Measurements from ENCODE around the gene QPCTL.

The QPCTL gene

GRCh38 chr19:45692187-45693105, at the start of gene QPCTL:
Gene QPCTL (plus strand): TSS chr19:45692666. CDS start chr19:45692704, 38 bp downstream.
- peak; percentile 99 for DNase-seq

- peak; percentile 70 for DNase-seq
Observed at GRCh38 chr19:45643024-45643926, 49.2 kb upstream of the QPCTL start.

GRCh38 chr19:45643927-45644771, 48.3 kb upstream of the QPCTL start:
- DNase-seq, result no peak

GRCh38 chr19:45645068-45645630, 47.3 kb upstream of the QPCTL start:
- DNase-seq, result no peak

GRCh38 chr19:45645631-45646344, 46.7 kb upstream of the QPCTL start:
- no peak for DNase-seq

GRCh38 chr19:45646345-45646698, 46.1 kb upstream of the QPCTL start:
- DNase-seq, result no peak

- DNase-seq, result no peak
Observed at GRCh38 chr19:45650722-45651121, 41.7 kb upstream of the QPCTL start.

- no peak for DNase-seq
Observed at GRCh38 chr19:45653634-45654033, 38.8 kb upstream of the QPCTL start.

- DNase-seq, result no peak
Observed at GRCh38 chr19:45655073-45655472, 37.4 kb upstream of the QPCTL start.

- no peak for DNase-seq
Observed at GRCh38 chr19:45657520-45658167, 34.8 kb upstream of the QPCTL start.

- DNase-seq, result no peak
Observed at GRCh38 chr19:45659096-45659729, 33.3 kb upstream of the QPCTL start.

GRCh38 chr19:45660636-45661035, 31.8 kb upstream of the QPCTL start:
- no peak for DNase-seq

- DNase-seq, result no peak
Observed at GRCh38 chr19:45663800-45664199, 28.7 kb upstream of the QPCTL start.

- DNase-seq, result no peak
Observed at GRCh38 chr19:45664575-45664974, 27.9 kb upstream of the QPCTL start.

- DNase-seq, result no peak
Observed at GRCh38 chr19:45667620-45668341, 24.7 kb upstream of the QPCTL start, which contains the start of gene GIPR. Gene GIPR (plus strand): TSS chr19:45668221. CDS start chr19:45669521, 1,300 bp downstream.

- no peak for DNase-seq
Observed at GRCh38 chr19:45668342-45668871, 24.1 kb upstream of the QPCTL start.

GRCh38 chr19:45670670-45671453, 21.6 kb upstream of the QPCTL start:
- DNase-seq, result no peak

GRCh38 chr19:45674946-45675345, 17.5 kb upstream of the QPCTL start:
- no peak for DNase-seq

GRCh38 chr19:45676851-45677263, 15.6 kb upstream of the QPCTL start:
- DNase-seq, result no peak
